SU-DHL-6 (cell line): ENCODE results near the gene HOXB6.

Experiments
- EZH2phosphoT487 ChIP-seq: fragments of 200-600 bp; sonication (generic), shearing (Covaris generic); conservative IDR thresholded peaks from 2 replicates; pipeline ENCODE4 v1.6.1; 2018; ENCODE audit warnings: mild to moderate bottlenecking, antibody characterized with exemption, low read length, moderate library complexity, mixed read lengths
- TF ChIP-seq, protein P1 (sequence below): fragments of 200-600 bp; sonication (generic); IDR thresholded peaks from one replicate; pipeline ENCODE4 v1.5.1; 2017; ENCODE audit warnings: antibody characterized with exemption, mild to moderate bottlenecking, low read length, moderate library complexity; ENCODE audit not compliant: insufficient read depth, poor library complexity, severe bottlenecking

DNA sequence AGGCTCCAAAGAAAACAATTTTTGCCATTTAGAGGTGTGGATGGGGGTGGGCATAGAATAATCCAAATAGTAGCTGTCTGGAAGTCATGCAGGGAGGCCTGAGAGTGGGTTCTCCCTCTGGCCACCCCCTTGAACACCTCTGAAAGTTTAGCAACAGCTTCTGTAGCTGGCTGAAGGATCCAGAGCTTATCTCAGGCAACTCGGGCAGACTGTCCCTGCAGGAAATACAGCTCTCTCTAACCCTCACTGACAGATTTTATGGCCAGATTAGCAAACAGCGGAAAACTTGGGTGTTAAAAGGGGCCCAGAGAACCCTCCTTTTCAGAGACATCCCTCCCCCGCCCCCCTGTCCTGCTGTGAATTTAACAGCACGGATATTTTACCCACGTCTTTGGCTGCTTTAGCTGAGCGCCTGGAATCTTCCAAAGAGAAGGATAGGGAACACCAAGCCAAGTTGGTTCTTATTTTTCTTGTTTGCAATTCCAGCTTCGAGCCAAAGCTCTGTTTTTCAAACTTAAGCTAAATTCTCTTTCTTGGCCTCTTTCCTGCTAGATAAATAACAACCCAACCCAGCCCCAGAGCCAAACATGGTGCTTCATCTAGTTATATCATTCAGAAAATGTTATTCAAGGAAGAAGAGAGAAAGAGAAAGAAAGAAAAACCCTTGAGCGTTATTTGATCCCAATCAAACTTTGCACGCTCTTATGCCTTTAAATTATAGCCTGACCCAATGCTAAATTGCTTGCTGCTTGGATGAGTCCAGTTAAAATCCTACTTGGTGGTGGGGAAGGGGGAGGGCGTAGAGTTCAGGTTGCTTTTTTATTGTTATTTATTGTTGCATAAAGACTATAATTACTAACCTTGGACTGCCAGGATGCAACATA lies 57.6 kb downstream of the HOXB6 start:
- TF ChIP-seq, protein P1, sequence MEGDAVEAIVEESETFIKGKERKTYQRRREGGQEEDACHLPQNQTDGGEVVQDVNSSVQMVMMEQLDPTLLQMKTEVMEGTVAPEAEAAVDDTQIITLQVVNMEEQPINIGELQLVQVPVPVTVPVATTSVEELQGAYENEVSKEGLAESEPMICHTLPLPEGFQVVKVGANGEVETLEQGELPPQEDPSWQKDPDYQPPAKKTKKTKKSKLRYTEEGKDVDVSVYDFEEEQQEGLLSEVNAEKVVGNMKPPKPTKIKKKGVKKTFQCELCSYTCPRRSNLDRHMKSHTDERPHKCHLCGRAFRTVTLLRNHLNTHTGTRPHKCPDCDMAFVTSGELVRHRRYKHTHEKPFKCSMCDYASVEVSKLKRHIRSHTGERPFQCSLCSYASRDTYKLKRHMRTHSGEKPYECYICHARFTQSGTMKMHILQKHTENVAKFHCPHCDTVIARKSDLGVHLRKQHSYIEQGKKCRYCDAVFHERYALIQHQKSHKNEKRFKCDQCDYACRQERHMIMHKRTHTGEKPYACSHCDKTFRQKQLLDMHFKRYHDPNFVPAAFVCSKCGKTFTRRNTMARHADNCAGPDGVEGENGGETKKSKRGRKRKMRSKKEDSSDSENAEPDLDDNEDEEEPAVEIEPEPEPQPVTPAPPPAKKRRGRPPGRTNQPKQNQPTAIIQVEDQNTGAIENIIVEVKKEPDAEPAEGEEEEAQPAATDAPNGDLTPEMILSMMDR, result no peak
- TF ChIP-seq EZH2phosphoT487, result no peak
